ENCODE results near the gene RAC2.

- TF ChIP-seq POLR2AphosphoS2 (conservative IDR thresholded peaks at IDR 0.05; ENCODE audit: low read length) (no peak), RCOR1 (IDR thresholded peaks at IDR 0.05; ENCODE audit: low read depth, low read length) (no peak), REST (IDR thresholded peaks at IDR 0.05) (no peak), BHLHE40 (IDR thresholded peaks at IDR 0.05; ENCODE audit: low read depth, low read length) (no peak), USF2 (IDR thresholded peaks at IDR 0.05) (no peak), ZSCAN20 (CRISPR knock-in tag; IDR thresholded peaks at IDR 0.05) (no peak), CTCF (IDR thresholded peaks at IDR 0.05) (no peak), POLR2A (IDR thresholded peaks at IDR 0.05; ENCODE audit: low read length) (no peak), MYC (IDR thresholded peaks at IDR 0.05; ENCODE audit: borderline replicate concordance, low read length) (no peak), ZNF302 (CRISPR knock-in tag; IDR thresholded peaks at IDR 0.05) (no peak), FOSL2 (IDR thresholded peaks at IDR 0.05) (no peak), FOSL2 (CRISPR knock-in tag; IDR thresholded peaks at IDR 0.05) (no peak), BCL3 (IDR thresholded peaks at IDR 0.05) (no peak), MAX (IDR thresholded peaks at IDR 0.05) (no peak), HMGXB4 (CRISPR knock-in tag; IDR thresholded peaks at IDR 0.05; ENCODE audit: borderline replicate concordance) (no peak)
These were observed 15.7 kb downstream of the RAC2 start for GRCh38 chr22:37228106-37229011.
